Measurements from ENCODE around the gene PIEZO2. TPM values are rescaled to one million over a fixed set of nuclear protein-coding genes. Genes with fewer than 3 reads are reported as not detected.
A peak's percentile ranks its signal among the peaks of the same experiment; 100 is the strongest.

Gene PIEZO2
- total and polyA plus RNA-seq, 9 donors, result 19.3 to 55.4 (median 35.3) TPM

- H3K9me3 ChIP-seq (replicated peaks; ENCODE audit: control insufficient read depth, low read depth, low read length), result peaks cover 4% of the 10 kb centered on the region
- DNase-seq, result no peak
These were observed 315.7 kb downstream of the PIEZO2 start for GRCh38 chr18:10833656-10834055.

GRCh38 chr18:10826400-10826799 lies 323.0 kb downstream of the PIEZO2 start:
- no CpG with 5 or more reads among the region's 2 CpGs for WGBS (ENCODE audit: insufficient coverage)
- Histone ChIP-seq H3K36me3 (ENCODE audit: control insufficient read depth, insufficient read depth, low read length) (no peaks in the 10 kb centered on the region), H3K4me3 (ENCODE audit: low read length) (no peak overlapping the region), H3K27ac (ENCODE audit: low read length) (no peak overlapping the region), H3K4me1 (ENCODE audit: control insufficient read depth, insufficient read depth, low read length) (peaks cover 2% of the 10 kb centered on the region), H3K27me3 (ENCODE audit: control insufficient read depth, insufficient read depth, low read length) (no peaks in the 10 kb centered on the region), H3K9me3 (replicated peaks; ENCODE audit: control insufficient read depth, low read depth, low read length) (peaks cover 4% of the 10 kb centered on the region)
- no peak for DNase-seq

More at GRCh38 chr18:10833656-10834055, 315.7 kb downstream of the PIEZO2 start:
- Histone ChIP-seq H3K27ac (ENCODE audit: low read length) (no peak overlapping the region), H3K4me1 (ENCODE audit: control insufficient read depth, insufficient read depth, low read length) (no peaks in the 10 kb centered on the region), H3K36me3 (ENCODE audit: control insufficient read depth, insufficient read depth, low read length) (peaks cover 4% of the 10 kb centered on the region), H3K4me3 (ENCODE audit: low read length) (no peak overlapping the region), H3K27me3 (ENCODE audit: control insufficient read depth, insufficient read depth, low read length) (no peaks in the 10 kb centered on the region)
- WGBS (ENCODE audit: insufficient coverage), result 69% methylated on average over 2 of the region's 2 CpGs

GRCh38 chr18:10822456-10822855 lies 326.9 kb downstream of the PIEZO2 start:
- DNase-seq, result peak; percentile 42
- Histone ChIP-seq H3K9me3 (replicated peaks; ENCODE audit: control insufficient read depth, low read depth, low read length) (peaks cover 3% of the 10 kb centered on the region), H3K36me3 (ENCODE audit: control insufficient read depth, insufficient read depth, low read length) (no peaks in the 10 kb centered on the region), H3K27ac (ENCODE audit: low read length) (no peak overlapping the region), H3K4me3 (ENCODE audit: low read length) (no peak overlapping the region), H3K4me1 (ENCODE audit: control insufficient read depth, insufficient read depth, low read length) (peaks cover 2% of the 10 kb centered on the region), H3K27me3 (ENCODE audit: control insufficient read depth, insufficient read depth, low read length) (no peaks in the 10 kb centered on the region)
- 31% methylated on average over 5 of the region's 6 CpGs for WGBS (ENCODE audit: insufficient coverage)

GRCh38 chr18:10820681-10821080 lies 328.7 kb downstream of the PIEZO2 start:
- H3K27me3 ChIP-seq (ENCODE audit: control insufficient read depth, insufficient read depth, low read length), result no peaks in the 10 kb centered on the region
- no peak overlapping the region for H3K27ac ChIP-seq (ENCODE audit: low read length)
- H3K36me3 ChIP-seq (ENCODE audit: control insufficient read depth, insufficient read depth, low read length), result no peaks in the 10 kb centered on the region
- H3K9me3 ChIP-seq (replicated peaks; ENCODE audit: control insufficient read depth, low read depth, low read length), result peaks cover 3% of the 10 kb centered on the region
- H3K4me3 ChIP-seq (ENCODE audit: low read length), result no peak overlapping the region
- peaks cover 2% of the 10 kb centered on the region for H3K4me1 ChIP-seq (ENCODE audit: control insufficient read depth, insufficient read depth, low read length)
- peak; percentile 60 for DNase-seq
- 0% methylated on average over 1 of the region's 5 CpGs for WGBS (ENCODE audit: insufficient coverage)

- H3K4me3 ChIP-seq (ENCODE audit: low read length), result no peak overlapping the region
- no peaks in the 10 kb centered on the region for H3K27me3 ChIP-seq (ENCODE audit: control insufficient read depth, insufficient read depth, low read length)
- H3K27ac ChIP-seq (ENCODE audit: low read length), result no peak overlapping the region
- no peak for DNase-seq
- WGBS (ENCODE audit: insufficient coverage), result 44% methylated on average over 1 of the region's 4 CpGs
- no peaks in the 10 kb centered on the region for H3K4me1 ChIP-seq (ENCODE audit: control insufficient read depth, insufficient read depth, low read length)
- H3K9me3 ChIP-seq (replicated peaks; ENCODE audit: control insufficient read depth, low read depth, low read length), result peaks cover under 1% of the 10 kb centered on the region
- no peaks in the 10 kb centered on the region for H3K36me3 ChIP-seq (ENCODE audit: control insufficient read depth, insufficient read depth, low read length)
These were observed 335.0 kb downstream of the PIEZO2 start for GRCh38 chr18:10814336-10814735.

GRCh38 chr18:10805587-10806118 lies 343.7 kb downstream of the PIEZO2 start:
- Histone ChIP-seq H3K4me3 (ENCODE audit: low read length) (no peak overlapping the region), H3K4me1 (ENCODE audit: control insufficient read depth, insufficient read depth, low read length) (no peaks in the 10 kb centered on the region), H3K9me3 (replicated peaks; ENCODE audit: control insufficient read depth, low read depth, low read length) (no peaks in the 10 kb centered on the region), H3K36me3 (ENCODE audit: control insufficient read depth, insufficient read depth, low read length) (no peaks in the 10 kb centered on the region), H3K27me3 (ENCODE audit: control insufficient read depth, insufficient read depth, low read length) (no peaks in the 10 kb centered on the region), H3K27ac (ENCODE audit: low read length) (no peak overlapping the region)
- 79% methylated on average over 3 of the region's 3 CpGs for WGBS (ENCODE audit: insufficient coverage)
- no peak for DNase-seq

- 68% methylated on average over 7 of the region's 9 CpGs for WGBS (ENCODE audit: insufficient coverage)
- Histone ChIP-seq H3K9me3 (replicated peaks; ENCODE audit: control insufficient read depth, low read depth, low read length) (no peaks in the 10 kb centered on the region), H3K27me3 (ENCODE audit: control insufficient read depth, insufficient read depth, low read length) (no peaks in the 10 kb centered on the region), H3K4me1 (ENCODE audit: control insufficient read depth, insufficient read depth, low read length) (no peaks in the 10 kb centered on the region), H3K36me3 (ENCODE audit: control insufficient read depth, insufficient read depth, low read length) (peaks cover 6% of the 10 kb centered on the region), H3K4me3 (ENCODE audit: low read length) (no peak overlapping the region), H3K27ac (ENCODE audit: low read length) (no peak overlapping the region)
- no peak for DNase-seq
These were observed 345.2 kb downstream of the PIEZO2 start for GRCh38 chr18:10804126-10804525.

GRCh38 chr18:10798727-10799550 lies 350.4 kb downstream of the PIEZO2 start:
- Histone ChIP-seq H3K9me3 (replicated peaks; ENCODE audit: control insufficient read depth, low read depth, low read length) (no peaks in the 10 kb centered on the region), H3K4me3 (ENCODE audit: low read length) (no peak overlapping the region), H3K36me3 (ENCODE audit: control insufficient read depth, insufficient read depth, low read length) (peaks cover 11% of the 10 kb centered on the region), H3K27me3 (ENCODE audit: control insufficient read depth, insufficient read depth, low read length) (no peaks in the 10 kb centered on the region), H3K4me1 (ENCODE audit: control insufficient read depth, insufficient read depth, low read length) (no peaks in the 10 kb centered on the region), H3K27ac (ENCODE audit: low read length) (no peak overlapping the region)
- WGBS (ENCODE audit: insufficient coverage), result 34% methylated on average over 3 of the region's 7 CpGs
- no peak for DNase-seq

- DNase-seq, result no peak
- no peak overlapping the region for H3K27ac ChIP-seq (ENCODE audit: low read length)
- H3K36me3 ChIP-seq (ENCODE audit: control insufficient read depth, insufficient read depth, low read length), result peaks cover 11% of the 10 kb centered on the region
- H3K27me3 ChIP-seq (ENCODE audit: control insufficient read depth, insufficient read depth, low read length), result no peaks in the 10 kb centered on the region
- H3K4me3 ChIP-seq (ENCODE audit: low read length), result no peak overlapping the region
- no peaks in the 10 kb centered on the region for H3K9me3 ChIP-seq (replicated peaks; ENCODE audit: control insufficient read depth, low read depth, low read length)
- 40% methylated on average over 1 of the region's 1 CpG for WGBS (ENCODE audit: insufficient coverage)
- H3K4me1 ChIP-seq (ENCODE audit: control insufficient read depth, insufficient read depth, low read length), result no peaks in the 10 kb centered on the region
These were observed 351.5 kb downstream of the PIEZO2 start for GRCh38 chr18:10797896-10798295.

- Histone ChIP-seq H3K27ac (ENCODE audit: low read length) (no peak overlapping the region), H3K36me3 (ENCODE audit: control insufficient read depth, insufficient read depth, low read length) (peaks cover 5% of the 10 kb centered on the region), H3K9me3 (replicated peaks; ENCODE audit: control insufficient read depth, low read depth, low read length) (no peaks in the 10 kb centered on the region), H3K4me3 (ENCODE audit: low read length) (no peak overlapping the region), H3K4me1 (ENCODE audit: control insufficient read depth, insufficient read depth, low read length) (no peaks in the 10 kb centered on the region), H3K27me3 (ENCODE audit: control insufficient read depth, insufficient read depth, low read length) (no peaks in the 10 kb centered on the region)
- no CpG with 5 or more reads among the region's 7 CpGs for WGBS (ENCODE audit: insufficient coverage)
- no peak for DNase-seq
These were observed 354.6 kb downstream of the PIEZO2 start for GRCh38 chr18:10794771-10795170.

Data from muscle of leg (tissue), 11 donors.